ENCODE data around the gene CNNM2.

The CNNM2 gene

GRCh38 chr10:102917314-102917961, 656 bp upstream of the CNNM2 start (continued):
- no peak for TF ChIP-seq ZNF518A (tag by site-specific recombination; conservative IDR thresholded peaks at IDR 0.05; ENCODE audit: low read depth)
- no peak for TF ChIP-seq KLF9 (tag by site-specific recombination; IDR thresholded peaks at IDR 0.05; ENCODE audit: low read depth)
- no peak for TF ChIP-seq ZNF433 (tag by site-specific recombination; IDR thresholded peaks at IDR 0.05; ENCODE audit: low read depth)
- no peak for TF ChIP-seq SETDB1 (IDR thresholded peaks at IDR 0.05; ENCODE audit: insufficient read length, low read length)
- peak; percentile 43; the same call in 1 of the 2 replicates for TF ChIP-seq WT1 (tag by site-specific recombination; IDR thresholded peaks at IDR 0.05)
- TF ChIP-seq ZNF660 (tag by site-specific recombination; IDR thresholded peaks at IDR 0.05): peak; percentile 82; the same call in 1 of the 2 replicates
- TF ChIP-seq BCL11A (tag by site-specific recombination; IDR thresholded peaks at IDR 0.05; ENCODE audit: low read depth): peak; percentile 80; the same call in 1 of the 2 replicates
- TF ChIP-seq ZBTB17 (tag by site-specific recombination; IDR thresholded peaks at IDR 0.05): peak; percentile 89
- peak; percentile 65; the same call in 1 of the 2 replicates for TF ChIP-seq ZNF335 (tag by site-specific recombination; conservative IDR thresholded peaks at IDR 0.05)
- TF ChIP-seq ZNF76 (tag by site-specific recombination; IDR thresholded peaks at IDR 0.05; ENCODE audit: borderline replicate concordance, low read depth): peak; percentile 82
- TF ChIP-seq REST (tag by site-specific recombination; IDR thresholded peaks at IDR 0.05): peak; percentile 70; the same call in 1 of the 2 replicates
- no peak for TF ChIP-seq ZNF747 (tag by site-specific recombination; IDR thresholded peaks at IDR 0.05)
- TF ChIP-seq ZNF837 (tag by site-specific recombination; IDR thresholded peaks at IDR 0.05): no peak
- no peak for TF ChIP-seq ZNF155 (tag by site-specific recombination; IDR thresholded peaks at IDR 0.05)
- peak; percentile 96; the same call in 1 of the 2 replicates for TF ChIP-seq ZSCAN30 (tag by site-specific recombination; IDR thresholded peaks at IDR 0.05)
- TF ChIP-seq ZBTB10 (tag by site-specific recombination; IDR thresholded peaks at IDR 0.05): peak; percentile 98

Measured in HEK293 (cell line).